GM23338 (cell line): Measurements from ENCODE around the gene KCNMA1. TPM values are rescaled to one million over a fixed set of nuclear protein-coding genes. Genes with fewer than 3 reads are reported as not detected.

Source experiments
- ATAC-seq: fragments of 200-7000 bp; cut with Tn5 transposase; 3 replicates; pipeline ENCODE4 v1.9.1; 2020
- DNase-seq: peaks from one replicate; pipeline ENCODE4 v3.0.0-alpha.2; 2015; ENCODE audit warnings: low spot score
- H2AFZ ChIP-seq: fragments of 200-600 bp; sonication (generic); 2 replicates; pipeline ENCODE4 v1.8.0; 2016; ENCODE audit warnings: antibody characterized with exemption, mild to moderate bottlenecking, moderate library complexity
- H3F3A ChIP-seq: fragments of 200-600 bp; sonication (generic); replicated peaks from 2 replicates; pipeline ENCODE4 v1.8.0; 2017; ENCODE audit warnings: antibody characterized with exemption, mixed run types, low read depth
- H3K27ac ChIP-seq: fragments of 200-600 bp; sonication (generic); 2 replicates; pipeline ENCODE4 v1.6.1; 2016; ENCODE audit warnings: low read depth
- H3K27me3 ChIP-seq: fragments of 200-600 bp; sonication (generic); 2 replicates; pipeline ENCODE4 v1.8.0; 2016; ENCODE audit warnings: mild to moderate bottlenecking, mixed run types, moderate library complexity; ENCODE audit not compliant: insufficient read depth
- H3K36me3 ChIP-seq: fragments of 200-600 bp; sonication (generic); 2 replicates; pipeline ENCODE4 v1.8.0; 2016; ENCODE audit warnings: mild to moderate bottlenecking; ENCODE audit not compliant: insufficient read depth
- H3K4me1 ChIP-seq: fragments of 200-600 bp; sonication (generic); 2 replicates; pipeline ENCODE4 v1.8.0; 2016; ENCODE audit warnings: mild to moderate bottlenecking, moderate library complexity; ENCODE audit not compliant: insufficient read depth
- H3K4me2 ChIP-seq: fragments of 200-600 bp; sonication (generic); 2 replicates; pipeline ENCODE4 v1.7.1; 2017; ENCODE audit warnings: mixed run types
- H3K4me3 ChIP-seq: fragments of 200-600 bp; sonication (generic); 2 replicates; pipeline ENCODE4 v1.6.1; 2016; ENCODE audit warnings: mixed run types
- H3K79me2 ChIP-seq: fragments of 200-600 bp; sonication (generic); replicated peaks from 2 replicates; pipeline ENCODE4 v1.8.0; 2017; ENCODE audit warnings: mild to moderate bottlenecking; ENCODE audit not compliant: insufficient read depth
- H3K9me2 ChIP-seq: fragments of 200-600 bp; sonication (generic); 2 replicates; pipeline ENCODE4 v1.8.0; 2017; ENCODE audit not compliant: insufficient read depth
- H4K20me1 ChIP-seq: fragments of 200-600 bp; sonication (generic); replicated peaks from 2 replicates; pipeline ENCODE4 v1.8.0; 2017; ENCODE audit warnings: mild to moderate bottlenecking; ENCODE audit not compliant: insufficient read depth
- H3K27ac Mint-ChIP-seq: 2 replicates; pipeline ENCODE4 v1.8.0; 2020; ENCODE audit warnings: inconsistent platforms, mild to moderate bottlenecking, moderate library complexity, mixed read lengths
- H3K27me3 Mint-ChIP-seq: 3 replicates; pipeline ENCODE4 v1.8.0; 2022; ENCODE audit warnings: low read depth, mild to moderate bottlenecking, moderate library complexity, mixed read lengths, inconsistent platforms; ENCODE audit not compliant: insufficient read depth, poor library complexity
- H3K36me3 Mint-ChIP-seq: 3 replicates; pipeline ENCODE4 v1.8.0; 2021; ENCODE audit warnings: low read depth, mild to moderate bottlenecking, inconsistent platforms, moderate library complexity, mixed read lengths
- H3K4me1 Mint-ChIP-seq: 3 replicates; pipeline ENCODE4 v1.8.0; 2020; ENCODE audit warnings: mild to moderate bottlenecking, inconsistent platforms, mixed read lengths
- H3K4me3 Mint-ChIP-seq: 3 replicates; pipeline ENCODE4 v1.8.0; 2021; ENCODE audit warnings: moderate library complexity, mild to moderate bottlenecking, inconsistent platforms, mixed read lengths
- H3K9me3 Mint-ChIP-seq: 3 replicates; pipeline ENCODE4 v1.8.0; 2020; ENCODE audit warnings: moderate library complexity, mild to moderate bottlenecking, inconsistent platforms, mixed read lengths
- CREB1 ChIP-seq: fragments of 250-450 bp; sonication (Bioruptor Pico); IDR thresholded peaks from 2 replicates; pipeline ENCODE4 v1.5.0; 2020; ENCODE audit warnings: low read depth, mild to moderate bottlenecking, moderate library complexity
- CTCF ChIP-seq, 2 experiments: fragments of 200-600 bp in 1 of 2; sonication (generic) in 1 of 2; conservative IDR thresholded peaks; 2 replicates each; pipeline versions ENCODE4 v1.5.1 to v1.6.1; 2016 to 2017; ENCODE audit warnings: antibody characterized with exemption in 2 of 2, low read depth in 2 of 2, mild to moderate bottlenecking in 2 of 2, moderate library complexity in 1 of 2
- ETS1 ChIP-seq: IDR thresholded peaks from 2 replicates; pipeline ENCODE4 v1.6.1; 2016; ENCODE audit warnings: antibody characterized with exemption
- EZH2 ChIP-seq: fragments of 200-600 bp; sonication (generic); IDR thresholded peaks from one replicate; pipeline ENCODE4 v1.8.0; 2017; ENCODE audit warnings: antibody characterized with exemption, mild to moderate bottlenecking, low read depth; ENCODE audit not compliant: unreplicated experiment
- EZH2phosphoT487 ChIP-seq: fragments of 200-600 bp; sonication (generic); IDR thresholded peaks from one replicate; pipeline ENCODE4 v1.8.1; 2018; ENCODE audit warnings: antibody characterized with exemption; ENCODE audit not compliant: unreplicated experiment
- JUNB ChIP-seq: IDR thresholded peaks from one replicate; pipeline ENCODE4 v1.6.1; 2016; ENCODE audit warnings: antibody characterized with exemption; ENCODE audit not compliant: unreplicated experiment
- NANOG ChIP-seq: IDR thresholded peaks from 2 replicates; pipeline ENCODE4 v1.6.1; 2016; ENCODE audit warnings: antibody characterized with exemption, borderline replicate concordance
- POLR2AphosphoS5 ChIP-seq: IDR thresholded peaks from 2 replicates; pipeline ENCODE4 v1.6.1; 2016; ENCODE audit warnings: antibody characterized with exemption, low read depth
- REST ChIP-seq: IDR thresholded peaks from one replicate; pipeline ENCODE4 v1.6.1; 2018; ENCODE audit warnings: antibody characterized with exemption; ENCODE audit not compliant: unreplicated experiment
- STAT1 ChIP-seq: IDR thresholded peaks from one replicate; pipeline ENCODE4 v1.6.1; 2016; ENCODE audit warnings: antibody characterized with exemption; ENCODE audit not compliant: unreplicated experiment
- ZNF114 ChIP-seq: fragments of 250-450 bp; sonication (Bioruptor Pico); IDR thresholded peaks from 2 replicates; pipeline ENCODE4 v1.5.0; 2020; ENCODE audit warnings: mild to moderate bottlenecking, moderate library complexity
- ZNF331 ChIP-seq: fragments of 250-450 bp; sonication (Bioruptor Pico); IDR thresholded peaks from 2 replicates; pipeline ENCODE4 v1.5.0; 2020; ENCODE audit warnings: low read depth, mild to moderate bottlenecking, moderate library complexity
- ZNF462 ChIP-seq: fragments of 250-450 bp; sonication (Bioruptor Pico); IDR thresholded peaks from 2 replicates; pipeline ENCODE4 v1.5.0; 2020; ENCODE audit warnings: mild to moderate bottlenecking, moderate library complexity
- polyA plus RNA-seq: library from polyadenylated mRNA; unstranded; fragments of >200 nt; fragmentation: Nextera tagmentation; extraction: Ambion mirVana; gene quantifications from 2 replicates; pipeline ENCODE4 v1.2.1, GENCODE V29; 2016
- total RNA-seq: library from RNA; depleted of rRNA; stranded (reverse); fragments of >200 nt; shearing (Covaris generic); gene quantifications from 2 replicates; pipeline ENCODE4 v1.2.3, GENCODE V29; 2014

The KCNMA1 gene
- total and polyA plus RNA-seq, 2 experiments from 2014 or later: 8.2 to 9.0 TPM

GRCh38 chr10:77576444-77577032, 61.1 kb downstream of the KCNMA1 start:
- Histone ChIP-seq H3K36me3 (no peaks in the 10 kb centered on the region), H3F3A (no peaks in the 10 kb centered on the region), H3K4me3 (no peak overlapping the region), H3K27ac (no peak overlapping the region), H3K9me2 (0 out of 2 replicates have a peak, but pooled peaks cover 3% of the 10 kb centered on the region), H2AFZ (no peak overlapping the region), H3K79me2 (no peaks in the 10 kb centered on the region), H3K27me3 (no peaks in the 10 kb centered on the region), H4K20me1 (no peaks in the 10 kb centered on the region), H3K4me2 (no peak overlapping the region), H3K4me1 (no peaks in the 10 kb centered on the region)
- DNase-seq: no peak
- Mint-ChIP-seq H3K27ac (no peak overlapping the region), H3K27me3 (peaks cover 4% of the 10 kb centered on the region), H3K9me3 (no peaks in the 10 kb centered on the region), H3K36me3 (no peaks in the 10 kb centered on the region), H3K4me1 (peaks cover 3% of the 10 kb centered on the region), H3K4me3 (no peak overlapping the region)
- TF ChIP-seq STAT1 (no peak), JUNB (no peak), EZH2phosphoT487 (no peak), REST (no peak), ZNF114 (CRISPR knock-in tag) (no peak), EZH2 (no peak), CTCF (conservative IDR thresholded peaks at IDR 0.05; ENCODE audit: low read depth in 2 of 2) (no peak), CREB1 (CRISPR knock-in tag) (no peak), NANOG (no peak), POLR2AphosphoS5 (no peak), ZNF331 (CRISPR knock-in tag) (no peak), ZNF462 (CRISPR knock-in tag) (no peak), ETS1 (no peak)
- ATAC-seq: no peak
